ENCODE data around the gene ATL2.

Gene ATL2

GRCh38 chr2:38271697-38272096, 105.4 kb downstream of the ATL2 start:
- Histone ChIP-seq H3K27ac (no peak overlapping the region), H3K4me3 (no peak overlapping the region)
- TF ChIP-seq CTCF (IDR thresholded peaks at IDR 0.05): no peak
- no peak for DNase-seq (ENCODE audit: low spot score)

DNA sequence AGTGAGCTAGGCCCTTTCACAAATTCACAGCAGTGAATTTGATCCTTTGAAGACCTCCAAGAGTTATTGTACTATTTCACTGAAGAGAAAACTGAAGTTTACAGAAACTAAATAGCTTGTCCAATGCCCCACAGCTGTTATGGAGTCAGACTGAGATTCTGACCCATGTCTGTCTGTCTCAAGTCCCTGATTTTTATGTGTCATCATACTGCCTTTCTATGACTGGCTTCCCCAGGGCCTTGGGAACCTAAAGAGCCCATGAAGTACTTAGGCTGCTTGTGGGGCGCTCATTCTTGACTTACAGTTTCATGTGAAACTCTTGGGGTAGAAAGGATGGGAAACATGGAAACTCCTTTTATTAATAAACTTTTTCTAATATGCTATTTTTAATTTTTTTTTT, 107.7 kb downstream of the ATL2 start:
- peak; percentile 11 for DNase-seq (ENCODE audit: low spot score)
- TF ChIP-seq CTCF (IDR thresholded peaks at IDR 0.05): no peak
- Histone ChIP-seq H3K27ac (no peak overlapping the region), H3K4me3 (no peak overlapping the region)

GRCh38 chr2:38268691-38269327, 108.3 kb downstream of the ATL2 start:
- Histone ChIP-seq H3K4me3 (no peak overlapping the region), H3K27ac (no peak overlapping the region)
- peak; percentile 49 for DNase-seq (ENCODE audit: low spot score)
- TF ChIP-seq CTCF (IDR thresholded peaks at IDR 0.05): no peak

DNA sequence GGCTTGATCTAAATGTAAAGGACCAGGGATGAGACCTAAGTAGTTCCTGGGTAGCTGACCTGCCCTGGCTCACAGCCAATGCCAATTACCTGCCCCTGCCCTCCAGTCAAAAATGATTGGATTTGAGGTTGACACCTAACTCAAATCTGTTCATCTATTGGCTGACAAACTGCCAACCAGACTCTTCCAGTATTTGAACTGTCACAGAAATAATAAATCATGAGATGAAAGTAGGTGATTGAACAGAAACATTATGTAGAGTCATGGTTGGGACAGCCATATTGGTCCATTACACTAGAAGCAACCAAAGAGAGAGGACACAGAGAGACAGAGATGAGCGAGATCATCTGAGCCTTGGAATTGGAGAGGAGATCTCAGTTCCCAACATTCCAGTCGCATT, 109.1 kb downstream of the ATL2 start:
- Histone ChIP-seq H3K4me3 (no peak overlapping the region), H3K27ac (no peak overlapping the region)
- DNase-seq (ENCODE audit: low spot score): peak; percentile 33
- TF ChIP-seq CTCF (IDR thresholded peaks at IDR 0.05): no peak

GRCh38 chr2:38267270-38267925, 109.7 kb downstream of the ATL2 start:
- Histone ChIP-seq H3K4me3 (no peak overlapping the region), H3K27ac (no peak overlapping the region)
- DNase-seq (ENCODE audit: low spot score): peak; percentile 59
- no peak for TF ChIP-seq CTCF (IDR thresholded peaks at IDR 0.05)

DNA sequence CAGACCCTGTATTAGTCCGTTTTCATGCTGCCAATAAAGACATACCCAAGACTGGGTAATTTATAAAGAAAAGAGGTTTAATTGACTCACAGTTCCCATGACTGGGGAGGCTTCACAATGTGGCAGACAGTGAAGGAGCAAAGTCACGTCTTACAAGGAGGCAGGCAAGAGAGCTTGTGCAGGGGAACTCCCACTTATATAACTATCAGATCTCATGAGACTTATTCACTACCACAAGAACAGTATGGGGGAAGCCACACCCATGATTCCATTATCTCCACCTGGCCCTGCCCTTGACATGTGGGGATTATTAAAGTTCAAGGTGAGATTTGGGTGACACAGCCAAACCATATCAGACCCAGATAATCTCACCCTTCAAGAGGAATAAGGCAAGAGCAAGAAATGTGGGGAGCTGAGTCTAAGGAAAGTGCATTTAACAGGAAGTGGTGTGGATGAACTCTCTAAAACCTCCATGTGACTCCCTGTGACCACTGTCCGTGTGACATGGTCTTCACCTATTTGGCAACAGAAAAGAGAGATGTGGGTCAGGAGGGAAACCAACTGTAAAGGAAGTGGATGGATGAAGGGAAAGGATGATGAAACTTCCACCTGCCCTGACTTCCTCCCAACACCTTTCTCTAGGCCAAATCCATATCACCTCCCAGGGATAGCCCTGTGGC, 110.6 kb downstream of the ATL2 start:
- no peak for TF ChIP-seq CTCF (IDR thresholded peaks at IDR 0.05)
- no peak overlapping the region for H3K4me3 ChIP-seq
- peak; percentile 33 for DNase-seq (ENCODE audit: low spot score)
- H3K27ac ChIP-seq: no peak overlapping the region

All from coronary artery (tissue), 2 donors.